ENCODE measurements around the gene ATRNL1.

The ATRNL1 gene

GRCh38 chr10:115107830-115108229 is 14.7 kb downstream of the ATRNL1 start:
- no peak for TF ChIP-seq CTCF (IDR thresholded peaks at IDR 0.05; ENCODE audit: insufficient read depth, low read length, poor library complexity, severe bottlenecking)
- no peak overlapping the region for H3K4me3 ChIP-seq (replicated peaks; ENCODE audit: low read depth, low read length)
- H3K27me3 ChIP-seq (replicated peaks; ENCODE audit: control insufficient read depth, insufficient read depth, low read length), result no peaks in the 10 kb centered on the region
- no peak for DNase-seq (ENCODE audit: extremely low read depth, insufficient read length)
- no peaks in the 10 kb centered on the region for H3K36me3 ChIP-seq (ENCODE audit: control insufficient read depth, insufficient read depth, low read length)

- DNase-seq (ENCODE audit: extremely low read depth, insufficient read length), result no peak
- Histone ChIP-seq H3K27me3 (replicated peaks; ENCODE audit: control insufficient read depth, insufficient read depth, low read length) (no peaks in the 10 kb centered on the region), H3K36me3 (ENCODE audit: control insufficient read depth, insufficient read depth, low read length) (no peaks in the 10 kb centered on the region), H3K4me3 (replicated peaks; ENCODE audit: low read depth, low read length) (no peak overlapping the region)
- no peak for TF ChIP-seq CTCF (IDR thresholded peaks at IDR 0.05; ENCODE audit: insufficient read depth, low read length, poor library complexity, severe bottlenecking)
Observed at GRCh38 chr10:115117301-115117700, 24.1 kb downstream of the ATRNL1 start.

GRCh38 chr10:115118346-115118745 is 25.2 kb downstream of the ATRNL1 start:
- no peaks in the 10 kb centered on the region for H3K27me3 ChIP-seq (replicated peaks; ENCODE audit: control insufficient read depth, insufficient read depth, low read length)
- H3K36me3 ChIP-seq (ENCODE audit: control insufficient read depth, insufficient read depth, low read length), result no peaks in the 10 kb centered on the region
- no peak overlapping the region for H3K4me3 ChIP-seq (replicated peaks; ENCODE audit: low read depth, low read length)
- no peak for DNase-seq (ENCODE audit: extremely low read depth, insufficient read length)
- no peak for TF ChIP-seq CTCF (IDR thresholded peaks at IDR 0.05; ENCODE audit: insufficient read depth, low read length, poor library complexity, severe bottlenecking)

GRCh38 chr10:115125505-115125904 is 32.3 kb downstream of the ATRNL1 start:
- TF ChIP-seq CTCF (IDR thresholded peaks at IDR 0.05; ENCODE audit: insufficient read depth, low read length, poor library complexity, severe bottlenecking), result no peak
- no peak for DNase-seq (ENCODE audit: extremely low read depth, insufficient read length)
- Histone ChIP-seq H3K36me3 (ENCODE audit: control insufficient read depth, insufficient read depth, low read length) (no peaks in the 10 kb centered on the region), H3K4me3 (replicated peaks; ENCODE audit: low read depth, low read length) (no peak overlapping the region), H3K27me3 (replicated peaks; ENCODE audit: control insufficient read depth, insufficient read depth, low read length) (no peaks in the 10 kb centered on the region)

- no peak overlapping the region for H3K4me3 ChIP-seq (replicated peaks; ENCODE audit: low read depth, low read length)
- no peaks in the 10 kb centered on the region for H3K36me3 ChIP-seq (ENCODE audit: control insufficient read depth, insufficient read depth, low read length)
- H3K27me3 ChIP-seq (replicated peaks; ENCODE audit: control insufficient read depth, insufficient read depth, low read length), result no peaks in the 10 kb centered on the region
- TF ChIP-seq CTCF (IDR thresholded peaks at IDR 0.05; ENCODE audit: insufficient read depth, low read length, poor library complexity, severe bottlenecking), result peak; percentile 8
- peak; percentile 11 for DNase-seq (ENCODE audit: extremely low read depth, insufficient read length)
Observed at GRCh38 chr10:115129752-115130151, 36.6 kb downstream of the ATRNL1 start.

GRCh38 chr10:115136616-115137015 is 43.5 kb downstream of the ATRNL1 start:
- no peak for DNase-seq (ENCODE audit: extremely low read depth, insufficient read length)
- H3K4me3 ChIP-seq (replicated peaks; ENCODE audit: low read depth, low read length), result no peak overlapping the region
- H3K36me3 ChIP-seq (ENCODE audit: control insufficient read depth, insufficient read depth, low read length), result no peaks in the 10 kb centered on the region
- no peak for TF ChIP-seq CTCF (IDR thresholded peaks at IDR 0.05; ENCODE audit: insufficient read depth, low read length, poor library complexity, severe bottlenecking)
- no peaks in the 10 kb centered on the region for H3K27me3 ChIP-seq (replicated peaks; ENCODE audit: control insufficient read depth, insufficient read depth, low read length)
